Fibroblast of lung (primary cell): ENCODE data around the gene ATP8A2.

Experiments
- EZH2 ChIP-seq: IDR thresholded peaks from 2 replicates; pipeline ENCODE4 v1.5.1; 2012; ENCODE audit warnings: low read length, control low read depth, mild to moderate bottlenecking; ENCODE audit errors: missing control alignments
- TF ChIP-seq, protein P1 (sequence below), 2 donors: IDR thresholded peaks in 1 of 2; conservative IDR thresholded peaks in 1 of 2; 1 replicate in 1 of 2; 2 replicates in 1 of 2; pipeline ENCODE4 v1.5.1; 2011 to 2012; ENCODE audit warnings: low read length in 2 of 2, control low read depth in 1 of 2, inconsistent platforms in 1 of 2, low read depth in 1 of 2, mild to moderate bottlenecking in 1 of 2

- TF ChIP-seq, protein P1, sequence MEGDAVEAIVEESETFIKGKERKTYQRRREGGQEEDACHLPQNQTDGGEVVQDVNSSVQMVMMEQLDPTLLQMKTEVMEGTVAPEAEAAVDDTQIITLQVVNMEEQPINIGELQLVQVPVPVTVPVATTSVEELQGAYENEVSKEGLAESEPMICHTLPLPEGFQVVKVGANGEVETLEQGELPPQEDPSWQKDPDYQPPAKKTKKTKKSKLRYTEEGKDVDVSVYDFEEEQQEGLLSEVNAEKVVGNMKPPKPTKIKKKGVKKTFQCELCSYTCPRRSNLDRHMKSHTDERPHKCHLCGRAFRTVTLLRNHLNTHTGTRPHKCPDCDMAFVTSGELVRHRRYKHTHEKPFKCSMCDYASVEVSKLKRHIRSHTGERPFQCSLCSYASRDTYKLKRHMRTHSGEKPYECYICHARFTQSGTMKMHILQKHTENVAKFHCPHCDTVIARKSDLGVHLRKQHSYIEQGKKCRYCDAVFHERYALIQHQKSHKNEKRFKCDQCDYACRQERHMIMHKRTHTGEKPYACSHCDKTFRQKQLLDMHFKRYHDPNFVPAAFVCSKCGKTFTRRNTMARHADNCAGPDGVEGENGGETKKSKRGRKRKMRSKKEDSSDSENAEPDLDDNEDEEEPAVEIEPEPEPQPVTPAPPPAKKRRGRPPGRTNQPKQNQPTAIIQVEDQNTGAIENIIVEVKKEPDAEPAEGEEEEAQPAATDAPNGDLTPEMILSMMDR (conservative IDR thresholded peaks at IDR 0.05 in 1 of 2, IDR thresholded peaks at IDR 0.05 in 1 of 2; ENCODE audit: low read depth in 1 of 2, low read length in 2 of 2): no peak
- no peak for TF ChIP-seq EZH2
Measured at GRCh38 chr13:25783076-25783475, 411.3 kb downstream of the ATP8A2 start.
